Fibroblast of skin of left biceps (primary cell): ENCODE results near the gene PTPRB.

Experiments
- DNase-seq, 2 experiments: peaks; one replicate each; pipeline ENCODE4 v3.0.0-alpha.2; 2013; ENCODE audit warnings: low read depth in 2 of 2

The PTPRB gene

GRCh38 chr12:70592664-70593063, 44.6 kb downstream of the PTPRB start:
- no peak for DNase-seq

- DNase-seq: no peak
These were observed 46.5 kb downstream of the PTPRB start for GRCh38 chr12:70590549-70591226.

GRCh38 chr12:70590051-70590450, 47.2 kb downstream of the PTPRB start:
- peak; percentile 47 for DNase-seq

- DNase-seq: no peak
These were observed 52.9 kb downstream of the PTPRB start for GRCh38 chr12:70584332-70584731.

GRCh38 chr12:70583251-70583650, 54.0 kb downstream of the PTPRB start:
- no peak for DNase-seq

GRCh38 chr12:70581208-70581607, 56.0 kb downstream of the PTPRB start:
- no peak for DNase-seq

- DNase-seq: no peak
These were observed 60.0 kb downstream of the PTPRB start for GRCh38 chr12:70577283-70577634.

- DNase-seq: peak; percentile 76 to 82
These were observed 60.6 kb downstream of the PTPRB start for GRCh38 chr12:70576341-70577282.

- DNase-seq: no peak
These were observed 65.4 kb downstream of the PTPRB start for GRCh38 chr12:70571705-70572268.

GRCh38 chr12:70571029-70571428, 66.2 kb downstream of the PTPRB start:
- DNase-seq: no peak

GRCh38 chr12:70561550-70561949, 75.7 kb downstream of the PTPRB start:
- DNase-seq: no peak

- DNase-seq: no peak
These were observed 76.6 kb downstream of the PTPRB start for GRCh38 chr12:70560671-70561070.

- DNase-seq: no peak
These were observed 77.8 kb downstream of the PTPRB start for GRCh38 chr12:70559390-70559789.

- no peak for DNase-seq
These were observed 79.5 kb downstream of the PTPRB start for GRCh38 chr12:70557583-70558191.

- DNase-seq: no peak
These were observed 80.9 kb downstream of the PTPRB start for GRCh38 chr12:70556179-70556869.

GRCh38 chr12:70555081-70555480, 82.1 kb downstream of the PTPRB start:
- no peak for DNase-seq

GRCh38 chr12:70553391-70553859, 83.8 kb downstream of the PTPRB start:
- DNase-seq: no peak

- DNase-seq: no peak
These were observed 85.5 kb downstream of the PTPRB start for GRCh38 chr12:70551731-70552130.

GRCh38 chr12:70550180-70550577, 87.0 kb downstream of the PTPRB start:
- no peak for DNase-seq

- no peak for DNase-seq
These were observed 87.7 kb downstream of the PTPRB start for GRCh38 chr12:70549340-70550179.

- DNase-seq: peak; percentile 95 to 96
These were observed 93.8 kb downstream of the PTPRB start for GRCh38 chr12:70543444-70543843.
